Stimulated activated CD4-positive, alpha-beta T cell treated with anti-CD3 and anti-CD28 coated beads, Interleukin-4, amount 100 ng/mL, for 4 hours (primary cell): ENCODE results near the gene MAMDC4.
"Not testable (repeated sequence)": the region's sequence is repeated elsewhere in the genome, so short reads cannot be mapped to it uniquely, and the experiment has no call there.

ENCODE experiments used
- DNase-seq, 2 experiments: peaks; one replicate each; pipeline ENCODE4 v3.0.0-alpha.2; 2020

MAMDC4 gene

DNA sequence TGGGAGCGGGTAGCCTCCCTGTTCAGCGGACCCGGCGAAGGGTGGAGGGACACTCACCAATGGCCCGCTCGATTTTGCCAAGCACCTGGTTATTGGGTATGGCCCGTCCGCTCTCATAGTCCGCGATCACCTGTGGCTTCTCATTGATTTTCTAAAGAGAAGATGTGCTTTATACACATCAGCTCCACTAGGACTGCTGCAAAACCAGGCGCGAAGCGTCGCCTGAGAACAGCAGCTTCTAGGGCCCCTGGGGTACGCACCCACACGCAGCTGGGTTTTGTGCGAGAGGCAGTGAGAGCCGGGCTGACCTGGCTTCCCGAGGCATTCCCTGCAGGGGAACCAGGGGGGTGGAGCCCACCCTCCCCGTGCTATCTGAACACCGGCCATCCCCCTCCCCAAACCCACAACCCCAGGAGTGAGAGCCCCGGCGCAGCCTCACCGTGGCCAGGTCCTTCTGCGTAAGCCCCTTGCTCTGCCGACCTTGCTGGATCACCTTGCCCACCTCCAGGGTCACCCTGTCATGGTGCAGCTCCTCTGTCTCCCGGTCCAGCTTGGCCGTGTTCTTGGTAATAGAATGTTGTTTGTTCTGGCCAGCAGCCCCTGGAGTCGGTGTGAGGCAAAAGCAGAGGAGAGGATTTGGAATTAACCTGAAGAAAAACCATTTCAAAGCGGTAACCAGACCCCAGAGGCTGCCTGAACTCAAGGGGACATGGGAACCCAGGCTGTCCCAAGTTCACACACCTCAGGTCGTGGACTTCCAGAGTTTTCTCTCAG is 10.9 kb downstream of the MAMDC4 start:
- DNase-seq = no peak

GRCh38 chr9:136863623-136864273 is 11.6 kb downstream of the MAMDC4 start:
- no peak for DNase-seq

GRCh38 chr9:136865041-136865767 is 13.1 kb downstream of the MAMDC4 start:
- no peak for DNase-seq

- DNase-seq = no peak
Observed at GRCh38 chr9:136865768-136866103, 13.6 kb downstream of the MAMDC4 start.

- DNase-seq = not testable (repeated sequence)
Observed at GRCh38 chr9:136866898-136867421, 14.8 kb downstream of the MAMDC4 start.

- DNase-seq = no peak
Observed at GRCh38 chr9:136867480-136867879, 15.3 kb downstream of the MAMDC4 start.

- no peak for DNase-seq
Observed at GRCh38 chr9:136867917-136868316, 15.8 kb downstream of the MAMDC4 start.

DNA sequence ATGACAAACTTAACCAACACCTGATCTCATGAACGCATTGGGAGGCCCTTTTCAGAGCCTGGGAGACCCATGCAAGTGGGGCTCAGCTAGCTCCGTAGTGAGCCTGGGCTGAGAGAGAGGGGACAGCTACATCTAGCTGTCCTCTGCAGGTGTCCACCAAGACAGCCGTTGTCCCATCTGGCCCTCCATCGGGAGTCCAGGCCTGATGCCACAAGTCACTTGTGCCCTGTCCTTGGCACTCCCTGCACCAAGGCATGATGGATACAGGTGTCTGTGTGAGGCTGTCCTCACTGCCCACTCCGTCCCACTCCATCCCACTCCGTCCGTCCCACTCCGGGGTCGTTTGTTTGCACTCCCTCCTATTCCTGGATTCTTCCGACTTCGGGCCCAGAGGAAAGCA is 16.5 kb downstream of the MAMDC4 start:
- DNase-seq = no peak

DNA sequence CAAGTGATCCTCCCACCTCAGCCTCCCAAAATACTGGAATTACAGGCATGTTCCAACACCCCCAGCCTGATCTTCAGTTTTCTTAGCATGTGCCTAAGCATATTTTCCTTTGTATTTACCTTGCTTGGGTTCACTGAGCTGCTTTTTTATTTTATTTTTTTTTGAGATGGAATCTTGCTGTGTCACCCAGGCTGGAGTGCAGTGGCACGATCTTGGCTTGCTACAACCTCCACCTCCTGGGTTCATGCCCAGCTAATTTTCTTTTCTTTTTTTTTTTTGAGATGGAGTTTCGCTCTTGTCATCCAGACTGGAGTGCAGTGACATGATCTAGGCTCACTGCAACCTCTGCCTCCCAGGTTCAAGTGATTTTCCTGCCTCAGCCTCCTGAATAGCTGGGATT is 17.5 kb downstream of the MAMDC4 start:
- DNase-seq = not testable (repeated sequence)

- no peak for DNase-seq
Observed at GRCh38 chr9:136875155-136875554, 23.0 kb downstream of the MAMDC4 start.

DNA sequence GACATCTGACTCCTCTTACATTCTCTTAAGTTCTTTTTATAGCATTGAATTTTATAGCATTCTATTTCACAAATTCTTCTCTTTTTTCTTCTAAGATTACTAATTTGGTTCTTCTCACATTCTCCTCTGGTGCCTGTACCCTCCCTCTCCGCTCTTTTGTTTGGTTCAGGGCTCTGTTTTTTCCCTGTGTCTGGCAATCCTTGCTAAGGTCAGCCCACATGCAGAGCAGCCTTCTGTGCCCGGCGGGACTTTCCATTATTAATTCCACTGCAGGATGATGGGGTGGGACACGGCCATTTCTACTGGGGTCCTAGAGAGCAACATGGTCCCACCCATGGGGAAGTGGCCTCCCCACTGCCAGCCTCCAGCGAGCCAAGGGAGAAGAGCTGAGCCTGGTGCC is 24.3 kb downstream of the MAMDC4 start:
- DNase-seq = no peak

DNA sequence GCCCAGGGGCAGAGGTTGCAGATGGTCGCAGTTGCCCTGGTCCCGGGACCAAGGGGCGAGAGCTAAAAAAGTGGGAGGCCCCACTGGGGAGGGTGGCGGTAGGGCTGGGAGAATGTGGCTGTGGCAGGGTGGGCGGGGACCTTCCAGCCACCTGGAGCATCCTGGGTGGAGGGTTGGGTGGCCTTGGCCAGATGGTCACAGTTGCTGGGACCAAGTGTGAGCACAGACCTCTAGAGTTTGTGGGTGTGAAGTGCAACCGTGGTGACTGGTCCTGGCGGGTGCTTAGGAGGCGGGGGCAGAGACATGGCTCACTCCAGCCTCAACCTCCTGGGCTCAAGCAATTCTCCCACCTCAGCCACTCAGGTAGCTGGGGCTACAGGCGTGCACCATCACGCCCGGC is 28.5 kb downstream of the MAMDC4 start:
- DNase-seq = no peak

- peak; percentile 61 to 63 for DNase-seq
Observed at GRCh38 chr9:136881691-136882108, 29.6 kb downstream of the MAMDC4 start.

DNA sequence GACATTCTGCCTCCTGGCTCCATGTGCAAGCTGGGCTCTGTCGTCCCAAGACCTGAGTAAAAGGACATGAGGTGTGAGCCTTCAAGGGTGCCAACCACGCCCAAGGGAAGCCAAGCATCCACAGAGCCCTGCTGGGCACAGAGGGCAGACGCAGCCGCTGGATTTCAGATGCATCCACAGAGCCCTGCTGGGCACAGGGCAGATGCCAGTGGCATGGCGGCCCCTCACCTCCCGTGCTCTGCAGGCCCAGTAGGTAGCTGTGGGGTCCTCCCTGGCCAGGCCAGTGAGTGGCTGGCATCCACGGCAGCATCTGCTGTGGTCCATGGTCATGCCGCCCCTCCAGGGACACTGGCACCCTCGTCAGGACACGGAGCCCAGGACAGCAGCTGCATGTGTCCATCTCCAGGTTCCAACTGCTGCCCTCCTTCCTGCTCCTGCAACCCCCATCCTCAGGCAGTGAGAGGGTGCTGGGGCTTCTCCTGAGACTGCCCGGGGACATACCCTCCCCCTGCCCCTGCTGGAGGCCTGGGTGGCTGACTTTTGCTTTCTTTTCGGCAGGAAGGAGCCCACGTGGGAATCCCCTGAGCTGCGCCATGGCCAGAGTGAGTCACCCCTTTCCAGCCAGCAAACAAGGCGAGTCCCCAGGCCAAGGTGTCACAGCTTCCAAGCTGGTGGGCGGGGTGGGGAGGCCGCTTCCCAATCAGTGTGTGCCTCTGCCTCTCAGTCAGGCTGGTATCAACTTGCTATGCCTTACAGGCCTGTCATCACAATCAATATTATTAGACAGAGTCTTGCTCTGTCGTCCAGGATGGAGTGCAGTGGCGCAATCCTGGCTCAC is 30.2 kb downstream of the MAMDC4 start:
- peak; percentile 89 to 97 for DNase-seq

- not testable (repeated sequence) for DNase-seq
Observed at GRCh38 chr9:136882947-136883283, 30.8 kb downstream of the MAMDC4 start.

DNA sequence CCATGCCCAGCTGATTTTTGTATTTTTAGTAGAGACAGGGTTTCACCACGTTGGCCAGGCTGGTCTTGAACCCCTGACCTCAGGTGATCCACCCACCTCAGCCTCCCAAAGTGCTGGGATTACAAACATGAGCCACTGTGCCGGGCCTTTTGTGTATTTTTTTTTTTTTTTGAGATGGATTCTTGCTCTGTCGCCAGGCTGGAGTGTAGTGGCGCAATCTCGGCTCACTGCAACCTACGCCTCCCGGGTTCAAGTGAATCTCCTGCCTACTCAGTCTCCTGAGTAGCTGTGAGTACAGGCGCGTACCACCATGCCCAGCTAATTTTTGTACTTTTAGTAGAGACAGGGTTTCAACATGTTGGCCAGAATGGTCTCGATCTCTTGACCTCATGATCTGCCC is 31.5 kb downstream of the MAMDC4 start:
- not testable (repeated sequence) for DNase-seq

DNA sequence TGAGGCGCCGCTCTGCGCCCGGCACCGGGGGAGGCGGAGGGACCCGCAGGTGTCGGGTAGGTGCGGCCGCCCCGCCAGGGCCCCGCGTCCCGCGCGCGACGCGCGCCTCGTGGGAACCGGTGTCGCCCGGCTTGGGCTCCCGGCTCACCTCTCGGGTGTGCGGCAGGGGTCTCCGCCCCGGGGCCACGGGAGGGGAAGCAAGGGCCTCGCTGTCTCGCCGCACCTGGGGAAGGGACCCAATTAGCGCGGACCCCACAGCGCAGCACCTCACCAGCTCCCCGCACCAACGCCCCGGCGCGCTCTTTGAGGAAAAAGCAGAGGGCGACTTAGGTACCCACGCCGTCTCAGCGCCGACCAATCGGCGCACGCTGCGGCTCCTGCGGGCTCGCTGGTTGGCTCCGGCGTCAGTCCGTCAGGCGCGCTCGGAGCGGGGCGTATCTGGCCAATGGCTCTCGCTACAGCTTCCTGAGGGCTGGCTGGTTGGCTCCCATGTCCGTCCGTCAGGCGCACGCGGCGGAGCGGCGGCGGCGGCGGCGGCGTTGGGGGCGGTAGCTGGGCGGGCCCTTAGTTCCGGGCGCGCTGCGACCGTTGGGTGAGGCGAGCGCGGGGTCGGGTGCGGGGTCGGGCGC is 33.9 kb downstream of the MAMDC4 start, which contains the start of gene TRAF2:
TRAF2 (plus strand) TSS at position 567 of the 629 bp plus-strand sequence. CDS start 12,225 bp downstream, outside the sequence.
- peak; percentile 98 for DNase-seq

DNA sequence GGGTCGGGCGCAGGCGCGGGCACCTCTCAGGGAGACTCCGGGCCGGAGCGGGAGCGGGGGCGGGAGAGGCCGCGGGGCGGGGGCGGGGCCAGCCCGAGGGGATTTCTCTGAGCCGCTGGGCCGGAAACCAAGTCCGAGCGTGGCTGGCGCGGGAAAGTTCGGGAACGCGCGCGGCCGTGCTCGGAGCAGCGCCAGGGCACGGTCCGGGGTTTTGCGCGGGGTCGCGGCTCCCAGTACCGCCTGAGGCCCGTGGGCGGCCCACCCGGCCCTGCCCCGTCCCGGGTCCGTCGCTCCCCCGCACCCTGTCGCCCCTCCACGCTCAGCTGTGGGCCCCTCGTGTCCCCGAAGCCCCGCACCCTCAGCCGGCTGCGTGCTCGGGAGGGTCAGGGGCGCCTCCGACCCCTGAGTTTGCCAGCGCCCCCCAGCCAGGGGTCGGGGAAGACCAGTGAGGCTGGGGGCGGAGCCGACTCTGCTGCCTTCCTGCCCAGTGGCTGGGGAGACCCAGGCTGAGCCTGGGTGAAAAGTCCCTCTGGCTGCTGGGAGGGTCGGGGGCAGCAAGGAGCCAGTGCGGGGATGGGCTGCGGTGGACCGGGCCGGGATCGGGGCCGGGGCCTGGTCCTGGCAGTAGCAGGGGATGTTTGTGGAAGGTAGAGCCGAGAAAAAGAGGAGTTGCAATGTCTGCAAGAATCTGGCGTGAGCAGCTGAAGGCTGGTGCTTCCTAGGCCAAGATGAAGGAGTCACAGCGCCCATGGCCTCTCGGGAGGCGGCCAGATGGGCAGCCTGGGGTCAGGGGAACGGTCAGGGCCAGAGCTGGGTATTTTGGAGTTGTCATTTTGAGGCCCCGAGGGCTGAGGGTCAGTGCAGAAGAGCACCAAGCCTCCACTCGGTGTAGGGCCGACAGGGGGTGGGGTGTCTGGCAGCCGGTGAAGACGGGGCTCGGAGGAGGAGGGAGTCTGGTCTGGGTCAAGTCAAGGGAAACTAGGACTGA is 34.8 kb downstream of the MAMDC4 start:
- peak in 1 of 2 experiments; percentile 44 for DNase-seq

DNA sequence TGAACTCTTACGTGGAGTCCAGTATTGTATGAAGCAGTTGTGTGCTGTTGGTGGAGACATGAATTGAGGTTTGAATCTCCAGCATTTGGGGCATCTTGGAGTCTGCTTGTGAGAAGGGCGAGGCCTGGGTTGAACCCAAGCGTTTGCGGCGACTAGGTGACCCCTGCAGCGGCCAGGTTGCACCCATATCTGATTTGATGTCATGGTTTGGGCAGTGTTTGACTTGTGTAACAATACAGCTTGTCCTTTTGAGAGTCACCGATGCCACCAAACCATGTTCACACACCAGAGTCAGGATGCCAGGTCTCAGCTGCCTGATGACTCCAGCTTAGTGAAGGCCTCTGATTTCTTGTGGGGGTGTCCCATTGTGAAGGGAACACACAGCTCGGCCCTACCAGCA is 36.3 kb downstream of the MAMDC4 start:
- DNase-seq = no peak

DNA sequence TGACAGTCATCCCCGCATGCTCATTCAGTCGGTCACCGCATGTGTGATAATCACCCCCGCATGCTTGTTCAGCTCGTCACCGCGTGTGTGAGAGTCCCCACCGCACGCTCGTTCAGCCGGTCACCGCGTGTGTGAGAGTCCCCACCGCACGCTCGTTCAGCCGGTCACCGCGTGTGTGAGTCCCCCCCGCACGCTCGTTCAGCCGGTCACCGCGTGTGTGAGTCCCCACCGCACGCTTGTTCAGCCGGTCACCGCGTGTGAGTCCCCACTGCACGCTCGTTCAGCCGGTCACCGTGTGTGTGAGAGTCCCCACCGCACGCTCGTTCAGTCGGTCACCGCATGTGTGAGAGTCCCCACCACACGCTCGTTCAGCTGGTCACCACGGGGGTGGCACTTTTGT is 37.7 kb downstream of the MAMDC4 start:
- DNase-seq = no peak

- no peak for DNase-seq
Observed at GRCh38 chr9:136890661-136891060, 38.5 kb downstream of the MAMDC4 start.
